Measurements from ENCODE around the gene TRIM29.

TRIM29 gene

DNA sequence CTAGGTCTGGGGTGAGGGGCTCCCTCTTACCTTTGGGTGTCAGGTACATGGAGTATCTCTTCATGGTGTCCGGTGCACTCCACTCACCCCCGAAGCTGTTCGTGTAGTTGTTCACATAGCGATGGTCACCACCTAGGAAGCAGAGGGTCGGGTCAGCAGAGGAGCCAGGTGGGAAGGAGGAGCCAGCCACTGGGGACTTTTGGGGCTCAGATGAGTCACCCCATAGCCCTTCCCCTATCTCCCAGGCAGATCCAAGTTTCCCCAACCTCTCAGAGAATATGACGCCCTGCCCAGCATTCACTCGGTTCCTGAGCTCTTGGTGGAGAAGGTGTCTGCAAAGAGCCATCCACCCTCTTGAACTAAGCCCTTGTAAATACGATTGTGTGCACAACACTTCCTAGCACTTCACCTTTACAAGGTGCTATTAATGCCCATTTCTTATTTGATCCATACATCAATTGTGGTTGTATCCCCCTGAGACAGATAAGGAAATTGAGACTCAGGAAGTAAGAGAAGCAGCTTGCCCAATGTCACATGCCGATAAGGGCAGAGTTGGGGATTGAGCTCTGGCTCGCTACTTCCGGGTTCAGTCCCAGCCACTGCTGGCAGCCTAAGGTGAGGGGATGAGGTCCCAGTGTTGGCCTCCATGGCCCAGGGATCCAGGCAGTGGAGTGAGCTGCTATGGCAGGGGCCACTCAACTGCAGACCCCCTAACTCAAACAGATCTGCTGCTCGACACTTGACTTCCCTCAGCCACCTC lies 14.8 kb downstream of the TRIM29 start:
- no peak for TF ChIP-seq CTCF (IDR thresholded peaks at IDR 0.05; ENCODE audit: insufficient read depth, low read length, missing control alignments)
- no peak for DNase-seq (ENCODE audit: low read depth, low spot score)
- ChIA-PET CTCF (interaction anchor here (1.1 kb wide), 1 partner anchor 14 kb away, joined by 4 read pairs; no protein-coding TSS in a partner anchor), POLR2A (no interaction called here)
- H3K4me3 ChIP-seq (ENCODE audit: low read depth, low read length) = no peak overlapping the region

DNA sequence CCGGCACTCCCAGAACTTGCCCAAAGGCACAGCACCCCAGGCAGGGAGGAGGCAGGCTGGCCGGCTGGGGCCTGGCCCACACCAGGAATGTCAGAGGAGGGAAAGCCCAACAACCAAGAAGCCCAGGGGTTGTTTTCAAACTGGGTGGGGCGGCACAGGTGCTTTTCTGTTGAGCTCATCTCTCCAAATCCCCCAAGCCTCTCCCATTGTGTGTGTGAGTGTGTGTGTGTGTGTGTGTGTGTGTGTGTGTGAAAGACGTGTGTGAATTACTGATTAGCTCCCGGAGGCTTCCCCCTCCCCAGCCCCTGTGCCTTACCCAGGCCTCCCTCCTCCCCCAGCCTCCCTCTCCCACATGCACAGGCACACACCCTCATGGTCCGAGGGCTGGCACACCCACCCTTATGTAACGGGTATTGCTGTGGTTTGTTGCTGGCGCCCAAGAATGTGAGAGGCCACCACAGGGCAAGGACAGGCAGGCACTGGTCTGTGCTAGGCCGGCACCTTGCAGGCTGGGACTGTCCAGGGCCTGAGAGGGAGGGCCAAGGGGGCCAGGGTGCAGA lies 15.9 kb downstream of the TRIM29 start:
- no peak for TF ChIP-seq CTCF (IDR thresholded peaks at IDR 0.05; ENCODE audit: insufficient read depth, low read length, missing control alignments)
- POLR2A ChIA-PET = no interaction called here
- CTCF ChIA-PET = interaction anchor here (1.3 kb wide), 1 partner anchor 14 kb away, joined by 3 read pairs; no protein-coding TSS in a partner anchor
- H3K4me3 ChIP-seq (ENCODE audit: low read depth, low read length) = no peak overlapping the region
- DNase-seq (ENCODE audit: low read depth, low spot score) = no peak

- CTCF ChIA-PET = interaction anchor here (1.3 kb wide), 1 partner anchor 13 kb away, joined by 3 read pairs; no protein-coding TSS in a partner anchor
These were observed 16.6 kb downstream of the TRIM29 start for GRCh38 chr11:120121336-120121735.

GRCh38 chr11:120120805-120121335 lies 17.0 kb downstream of the TRIM29 start:
- CTCF ChIA-PET = no interaction called here
- no peak for DNase-seq (ENCODE audit: low read depth, low spot score)
- POLR2A ChIA-PET = interaction anchor here (0.6 kb wide), 1 partner anchor 499 kb away, joined by 3 read pairs; no protein-coding TSS in a partner anchor
- H3K4me3 ChIP-seq (ENCODE audit: low read depth, low read length) = no peak overlapping the region
- TF ChIP-seq CTCF (IDR thresholded peaks at IDR 0.05; ENCODE audit: insufficient read depth, low read length, missing control alignments) = no peak

More at GRCh38 chr11:120121336-120121735, 16.6 kb downstream of the TRIM29 start:
- no peak for DNase-seq (ENCODE audit: low read depth, low spot score)
- TF ChIP-seq CTCF (IDR thresholded peaks at IDR 0.05; ENCODE audit: insufficient read depth, low read length, missing control alignments) = no peak
- no peak overlapping the region for H3K4me3 ChIP-seq (ENCODE audit: low read depth, low read length)
- POLR2A ChIA-PET = no interaction called here

DNA sequence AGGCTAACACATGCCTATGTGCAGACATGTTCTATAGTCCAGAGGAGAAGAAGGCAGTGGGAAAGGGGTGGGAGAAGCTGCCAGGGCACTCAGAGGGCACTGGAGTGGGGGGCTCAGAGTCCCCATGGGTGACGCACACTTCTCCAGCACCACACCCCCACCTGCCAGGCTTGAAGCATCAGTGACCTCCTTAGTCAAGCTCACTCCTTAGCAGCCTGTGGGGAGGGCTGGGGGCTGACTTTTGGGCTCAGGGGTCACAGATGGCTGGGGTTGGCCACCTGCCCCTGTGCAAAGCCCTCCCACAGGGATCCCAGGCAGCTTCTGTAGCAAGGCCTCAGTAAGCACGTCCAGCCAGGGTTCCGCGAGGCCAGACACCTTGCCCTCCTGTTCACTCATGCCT lies 18.8 kb downstream of the TRIM29 start:
- no peak for TF ChIP-seq CTCF (IDR thresholded peaks at IDR 0.05; ENCODE audit: insufficient read depth, low read length, missing control alignments)
- no peak overlapping the region for H3K4me3 ChIP-seq (ENCODE audit: low read depth, low read length)
- POLR2A ChIA-PET = no interaction called here
- no peak for DNase-seq (ENCODE audit: low read depth, low spot score)
- CTCF ChIA-PET = interaction anchor here (3.3 kb wide), 1 partner anchor 11 kb away, joined by 18 read pairs; no protein-coding TSS in a partner anchor

DNA sequence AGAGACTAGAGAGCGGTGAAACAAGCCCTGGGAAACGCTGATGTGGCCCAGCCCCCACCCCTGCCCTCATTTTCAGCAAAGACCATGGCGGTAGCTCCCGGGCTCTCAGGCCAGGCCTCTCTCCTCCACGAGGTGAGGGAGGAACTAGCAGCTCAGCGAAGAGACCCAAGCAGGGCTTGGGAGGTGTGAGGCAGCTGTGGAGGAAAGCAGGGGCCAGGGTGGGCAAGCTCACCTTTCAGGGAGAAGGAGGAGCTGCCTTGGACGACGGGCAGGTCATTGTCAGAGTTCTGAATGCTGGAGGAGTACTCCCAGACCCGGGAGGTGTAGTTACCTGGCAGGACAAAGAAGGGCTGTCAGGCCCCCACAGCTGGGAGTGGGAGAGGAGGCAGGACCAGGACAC lies 19.9 kb downstream of the TRIM29 start:
- CTCF ChIA-PET = interaction anchor here (0.9 to 3.3 kb wide), 2 partner anchors 10 to 186 kb away, joined by 3 to 18 read pairs; no protein-coding TSS in a partner anchor
- H3K4me3 ChIP-seq (ENCODE audit: low read depth, low read length) = no peak overlapping the region
- TF ChIP-seq CTCF (IDR thresholded peaks at IDR 0.05; ENCODE audit: insufficient read depth, low read length, missing control alignments) = no peak
- no peak for DNase-seq (ENCODE audit: low read depth, low spot score)
- POLR2A ChIA-PET = no interaction called here
